ENCODE results near the gene DUSP6. TPM values are rescaled to one million over a fixed set of nuclear protein-coding genes. Genes with fewer than 3 reads are reported as not detected.

Gene DUSP6
- total RNA-seq, 2 experiments from 2014 or later, result 11.8 to 14.7 TPM

DNA sequence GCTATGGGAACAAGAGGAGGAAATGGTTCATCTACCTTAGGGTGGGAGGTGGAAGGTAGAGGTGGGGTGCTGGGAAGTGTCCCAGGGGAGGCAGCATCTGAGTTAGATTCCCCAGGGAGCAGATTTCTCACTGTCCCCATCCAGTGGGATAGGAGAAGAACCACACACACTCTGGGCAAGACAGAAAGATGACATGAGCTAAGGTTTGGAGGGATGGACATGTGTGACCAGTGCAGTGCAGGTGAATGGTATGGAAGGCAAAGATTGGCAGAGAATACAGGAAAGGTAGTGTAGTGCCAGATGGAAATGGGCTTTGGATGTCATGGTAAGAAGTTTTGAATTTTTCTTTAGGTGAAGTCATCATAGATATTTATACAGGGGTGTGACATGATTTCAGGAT lies 11.3 kb upstream of the DUSP6 start:
- Histone ChIP-seq H3K4me1 (ENCODE audit: insufficient read depth, low read length) (no peaks in the 10 kb centered on the region), H3K27ac (ENCODE audit: low read depth in 1 of 2, low read length in 2 of 2) (no peak overlapping the region), H3K9me3 (ENCODE audit: control insufficient read depth in 1 of 2, insufficient read depth in 1 of 2, low read length in 2 of 2) (no peaks in the 10 kb centered on the region), H3K4me3 (ENCODE audit: low read length) (no peak overlapping the region), H3K27me3 (ENCODE audit: control insufficient read depth in 1 of 2, insufficient read depth in 2 of 2, low read length in 2 of 2) (no peaks in the 10 kb centered on the region), H3K36me3 (ENCODE audit: insufficient read depth, low read length) (no peaks in the 10 kb centered on the region)
- Mint-ChIP-seq H3K9me3 (no peaks in the 10 kb centered on the region), H3K36me3 (ENCODE audit: low read depth) (no peaks in the 10 kb centered on the region), H3K4me1 (ENCODE audit: low read depth) (no peaks in the 10 kb centered on the region), H3K4me3 (no peak overlapping the region), H3K27ac (no peak overlapping the region), H3K27me3 (no peaks in the 10 kb centered on the region)
- TF ChIP-seq, protein P1, sequence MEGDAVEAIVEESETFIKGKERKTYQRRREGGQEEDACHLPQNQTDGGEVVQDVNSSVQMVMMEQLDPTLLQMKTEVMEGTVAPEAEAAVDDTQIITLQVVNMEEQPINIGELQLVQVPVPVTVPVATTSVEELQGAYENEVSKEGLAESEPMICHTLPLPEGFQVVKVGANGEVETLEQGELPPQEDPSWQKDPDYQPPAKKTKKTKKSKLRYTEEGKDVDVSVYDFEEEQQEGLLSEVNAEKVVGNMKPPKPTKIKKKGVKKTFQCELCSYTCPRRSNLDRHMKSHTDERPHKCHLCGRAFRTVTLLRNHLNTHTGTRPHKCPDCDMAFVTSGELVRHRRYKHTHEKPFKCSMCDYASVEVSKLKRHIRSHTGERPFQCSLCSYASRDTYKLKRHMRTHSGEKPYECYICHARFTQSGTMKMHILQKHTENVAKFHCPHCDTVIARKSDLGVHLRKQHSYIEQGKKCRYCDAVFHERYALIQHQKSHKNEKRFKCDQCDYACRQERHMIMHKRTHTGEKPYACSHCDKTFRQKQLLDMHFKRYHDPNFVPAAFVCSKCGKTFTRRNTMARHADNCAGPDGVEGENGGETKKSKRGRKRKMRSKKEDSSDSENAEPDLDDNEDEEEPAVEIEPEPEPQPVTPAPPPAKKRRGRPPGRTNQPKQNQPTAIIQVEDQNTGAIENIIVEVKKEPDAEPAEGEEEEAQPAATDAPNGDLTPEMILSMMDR (IDR thresholded peaks at IDR 0.05), result no peak
- ChIA-PET CTCF (no interaction called here), POLR2A (no interaction called here)
- intact Hi-C loops (cut with DNase I, micrococcal nuclease), result loop anchor here in 1 of 2 experiments (5.0 kb wide), 1 partner anchor 316 kb away; no protein-coding TSS in a partner anchor
- no peak for DNase-seq
- no peak for ATAC-seq (ENCODE audit: poor library complexity)

DNA sequence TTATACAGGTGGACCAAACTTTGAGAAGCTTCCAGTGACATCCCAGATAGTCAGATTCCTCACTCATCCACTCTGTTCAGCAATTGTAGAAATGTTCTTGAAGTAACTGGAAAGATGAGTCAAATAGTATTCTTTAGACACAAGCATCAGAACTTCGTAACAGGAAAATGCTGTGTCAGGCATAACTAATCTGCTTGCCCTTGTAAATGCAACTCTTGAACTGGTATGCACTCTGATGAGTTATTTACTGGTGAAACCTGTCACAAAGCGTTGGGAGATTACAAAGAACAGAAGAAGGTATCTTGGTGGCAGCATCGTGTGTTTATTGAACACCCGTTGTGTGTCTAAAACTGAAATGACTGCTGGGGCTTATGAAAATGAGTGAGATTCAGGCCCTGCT lies 10.8 kb upstream of the DUSP6 start:
- H3K27me3 ChIP-seq (ENCODE audit: control insufficient read depth in 1 of 2, insufficient read depth in 2 of 2, low read length in 2 of 2), result no peaks in the 10 kb centered on the region
- no peaks in the 10 kb centered on the region for H3K4me1 ChIP-seq (ENCODE audit: insufficient read depth, low read length)
- Mint-ChIP-seq H3K27ac (no peak overlapping the region), H3K27me3 (no peaks in the 10 kb centered on the region), H3K4me3 (no peak overlapping the region), H3K9me3 (no peaks in the 10 kb centered on the region), H3K36me3 (ENCODE audit: low read depth) (no peaks in the 10 kb centered on the region), H3K4me1 (ENCODE audit: low read depth) (no peaks in the 10 kb centered on the region)
- CTCF ChIA-PET, result no interaction called here
- no peaks in the 10 kb centered on the region for H3K36me3 ChIP-seq (ENCODE audit: insufficient read depth, low read length)
- POLR2A ChIA-PET, result interaction anchor here (0.8 kb wide), 1 partner anchor 11 kb away, joined by 4 read pairs; the partner anchor contains the start of gene DUSP6
- no peak overlapping the region for H3K4me3 ChIP-seq (ENCODE audit: low read length)
- H3K9me3 ChIP-seq (ENCODE audit: control insufficient read depth in 1 of 2, insufficient read depth in 1 of 2, low read length in 2 of 2), result no peaks in the 10 kb centered on the region
- no peak for DNase-seq
- ATAC-seq (ENCODE audit: poor library complexity), result no peak
- H3K27ac ChIP-seq (ENCODE audit: low read depth in 1 of 2, low read length in 2 of 2), result no peak overlapping the region
- intact Hi-C loops (cut with DNase I, micrococcal nuclease), result loop anchor here in 1 of 2 experiments (5.0 kb wide), 1 partner anchor 316 kb away; no protein-coding TSS in a partner anchor
- TF ChIP-seq, protein P1 (IDR thresholded peaks at IDR 0.05), result no peak

DNA sequence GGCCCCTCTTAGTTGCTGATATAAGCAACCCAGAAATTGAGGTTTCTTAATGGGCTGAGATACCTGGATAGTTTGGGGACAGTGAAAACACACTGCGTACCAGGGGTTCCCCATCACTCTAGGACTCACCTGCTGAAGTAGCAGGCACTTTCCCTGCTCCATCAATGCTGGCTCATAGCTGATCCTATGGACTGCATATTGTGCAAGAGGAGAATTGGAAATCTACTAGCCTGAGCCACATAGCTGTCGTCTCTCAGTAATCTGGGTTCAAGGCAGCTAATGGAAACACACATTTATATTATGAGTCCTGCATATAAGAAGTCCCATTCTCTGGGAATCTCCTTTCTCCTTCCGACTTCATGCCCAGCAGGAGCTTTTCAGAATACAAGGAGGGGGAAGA lies 7.3 kb upstream of the DUSP6 start:
- CTCF ChIA-PET, result no interaction called here
- no peaks in the 10 kb centered on the region for H3K9me3 ChIP-seq (ENCODE audit: control insufficient read depth in 1 of 2, insufficient read depth in 1 of 2, low read length in 2 of 2)
- Mint-ChIP-seq H3K27me3 (no peaks in the 10 kb centered on the region), H3K9me3 (no peaks in the 10 kb centered on the region), H3K36me3 (ENCODE audit: low read depth) (no peaks in the 10 kb centered on the region), H3K27ac (no peak overlapping the region), H3K4me3 (no peak overlapping the region), H3K4me1 (ENCODE audit: low read depth) (peaks cover 15% of the 10 kb centered on the region)
- intact Hi-C loops (cut with DNase I, micrococcal nuclease), result loop anchor here in 1 of 2 experiments (5.0 to 10.0 kb wide), 3 partner anchors 122 to 515 kb away; no protein-coding TSS in a partner anchor
- H3K36me3 ChIP-seq (ENCODE audit: insufficient read depth, low read length), result no peaks in the 10 kb centered on the region
- H3K4me1 ChIP-seq (ENCODE audit: insufficient read depth, low read length), result peaks cover 8% of the 10 kb centered on the region
- ATAC-seq (ENCODE audit: poor library complexity), result no peak
- no peak overlapping the region for H3K4me3 ChIP-seq (ENCODE audit: low read length)
- no peaks in the 10 kb centered on the region for H3K27me3 ChIP-seq (ENCODE audit: control insufficient read depth in 1 of 2, insufficient read depth in 2 of 2, low read length in 2 of 2)
- no peak for DNase-seq
- TF ChIP-seq, protein P1 (IDR thresholded peaks at IDR 0.05), result no peak
- POLR2A ChIA-PET, result no interaction called here
- no peak overlapping the region for H3K27ac ChIP-seq (ENCODE audit: low read depth in 1 of 2, low read length in 2 of 2)

Measured in CD4-positive, alpha-beta T cell (primary cell).